HG03432 (cell line): ENCODE results near the gene RIOK1.
"Not testable (repeated sequence)": the region's sequence is repeated elsewhere in the genome, so short reads cannot be mapped to it uniquely, and the experiment has no call there.

Experiments
- ATAC-seq: cut with Tn5 transposase; IDR thresholded peaks from one replicate; pipeline ENCODE4 v1.9.1; 2021; ENCODE audit warnings: mild to moderate bottlenecking, moderate library complexity; ENCODE audit not compliant: unreplicated experiment

The RIOK1 gene

DNA sequence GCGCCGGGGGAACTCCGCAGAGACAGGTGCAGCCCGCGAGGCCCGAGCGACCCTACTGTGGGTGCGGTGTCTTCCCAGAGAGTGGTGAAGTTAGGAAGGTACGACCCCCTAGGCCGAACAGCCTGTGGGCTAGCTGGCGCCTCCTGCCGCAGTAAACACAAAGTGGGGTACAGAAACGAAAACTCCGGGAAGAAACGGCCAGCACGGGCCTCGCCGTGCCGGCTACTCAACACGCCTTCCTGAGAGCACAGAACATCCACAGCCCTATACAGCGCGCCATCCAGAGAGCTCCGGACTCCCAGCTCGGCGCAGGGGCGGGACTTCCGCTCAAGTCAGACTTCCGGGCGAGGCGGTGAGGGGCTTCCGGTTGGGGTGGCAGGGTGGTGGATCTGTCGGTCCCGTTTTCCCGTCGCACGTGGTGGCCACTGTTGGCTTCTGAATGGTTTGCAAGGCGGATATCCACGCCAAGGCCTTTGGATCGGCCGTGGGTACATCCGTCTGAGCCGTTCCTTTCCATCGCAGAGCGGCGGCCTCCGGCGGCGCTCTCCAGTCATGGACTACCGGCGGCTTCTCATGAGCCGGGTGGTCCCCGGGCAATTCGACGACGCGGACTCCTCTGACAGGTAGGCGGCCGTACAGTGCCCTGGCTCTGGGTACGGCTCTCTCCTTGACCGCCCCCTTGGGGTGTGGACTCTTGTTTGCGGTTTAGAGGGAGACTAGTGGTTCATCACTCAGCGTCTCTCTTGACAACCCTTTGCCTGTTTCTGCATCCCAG lies at the start of gene RIOK1, which contains the start of gene CAGE1:
RIOK1 (plus strand) TSS at position 358 of the 775 bp plus-strand sequence; CDS start at position 553, 195 bp downstream.
CAGE1 (minus strand) TSS at position 292 of the 775 bp plus-strand sequence. CDS start 2,569 bp downstream, outside the sequence.
- ATAC-seq, result peak; percentile 98

GRCh38 chr6:7341271-7341670 lies 48.3 kb upstream of the RIOK1 start:
- no peak for ATAC-seq

DNA sequence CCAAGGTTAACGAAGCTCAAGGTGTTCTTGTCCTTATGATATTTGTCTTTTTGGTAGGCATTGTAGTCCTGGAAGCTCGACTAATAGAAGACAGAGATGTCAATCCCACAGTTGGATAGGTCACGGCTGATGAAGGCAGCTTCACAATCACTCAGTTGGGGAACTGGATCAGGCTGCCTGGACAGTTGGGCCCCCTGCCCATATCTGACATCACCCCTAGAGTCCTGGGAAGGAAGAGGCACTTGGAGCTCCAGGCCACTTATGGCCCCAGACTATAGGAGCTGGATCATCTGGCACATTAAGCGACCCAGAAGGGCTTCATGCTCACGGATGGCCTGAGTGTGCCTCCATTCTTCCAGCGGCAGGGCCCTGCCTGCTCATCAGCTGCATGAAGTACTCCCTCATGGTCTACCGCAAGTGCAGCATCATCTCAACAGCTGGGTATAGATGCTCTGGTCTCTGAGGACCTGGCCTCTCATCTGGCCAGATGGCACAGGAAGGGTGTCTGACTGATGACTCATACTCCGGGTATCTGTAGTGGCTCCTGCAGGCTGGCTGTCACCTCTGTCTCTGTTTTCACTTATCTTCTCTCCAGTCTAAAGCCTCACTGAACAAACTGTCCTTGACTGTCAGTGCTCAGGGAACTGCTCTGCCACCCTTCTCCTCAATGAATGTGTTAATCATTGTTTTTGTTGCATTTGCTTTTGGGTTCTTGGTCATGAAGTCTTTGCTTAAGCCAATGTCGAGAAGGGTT lies 47.4 kb upstream of the RIOK1 start:
- peak; percentile 95 for ATAC-seq

- no peak for ATAC-seq
These were observed 45.8 kb upstream of the RIOK1 start for GRCh38 chr6:7343546-7344475.

GRCh38 chr6:7344773-7345450 lies 44.7 kb upstream of the RIOK1 start:
- not testable (repeated sequence) for ATAC-seq

GRCh38 chr6:7347551-7347997 lies 42.0 kb upstream of the RIOK1 start:
- ATAC-seq, result not testable (repeated sequence)

GRCh38 chr6:7350591-7350990 lies 39.0 kb upstream of the RIOK1 start:
- not testable (repeated sequence) for ATAC-seq

GRCh38 chr6:7351916-7352315 lies 37.7 kb upstream of the RIOK1 start:
- not testable (repeated sequence) for ATAC-seq

DNA sequence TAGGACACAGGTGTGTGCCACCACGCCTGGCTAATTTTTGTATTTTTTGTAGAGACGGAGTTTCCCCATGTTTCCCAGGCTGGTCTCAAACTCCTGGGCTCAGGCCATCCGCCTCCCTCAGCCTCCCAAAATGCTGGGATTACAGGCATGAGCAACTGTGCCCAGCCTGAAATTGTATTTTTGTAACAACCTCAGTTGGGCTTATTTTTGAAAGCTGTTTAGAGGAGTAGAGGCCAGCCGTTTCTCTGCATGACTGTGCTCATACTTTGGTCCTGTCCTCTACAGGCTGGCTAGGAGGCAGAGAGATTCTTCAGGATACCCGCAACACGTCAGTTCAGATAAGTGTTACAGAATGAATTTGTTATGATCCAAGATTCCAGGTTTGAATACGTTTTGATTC lies 22.2 kb upstream of the RIOK1 start:
- no peak for ATAC-seq

GRCh38 chr6:7373739-7374138 lies 15.9 kb upstream of the RIOK1 start:
- no peak for ATAC-seq

- no peak for ATAC-seq
These were observed 11.6 kb upstream of the RIOK1 start for GRCh38 chr6:7377961-7378360.

DNA sequence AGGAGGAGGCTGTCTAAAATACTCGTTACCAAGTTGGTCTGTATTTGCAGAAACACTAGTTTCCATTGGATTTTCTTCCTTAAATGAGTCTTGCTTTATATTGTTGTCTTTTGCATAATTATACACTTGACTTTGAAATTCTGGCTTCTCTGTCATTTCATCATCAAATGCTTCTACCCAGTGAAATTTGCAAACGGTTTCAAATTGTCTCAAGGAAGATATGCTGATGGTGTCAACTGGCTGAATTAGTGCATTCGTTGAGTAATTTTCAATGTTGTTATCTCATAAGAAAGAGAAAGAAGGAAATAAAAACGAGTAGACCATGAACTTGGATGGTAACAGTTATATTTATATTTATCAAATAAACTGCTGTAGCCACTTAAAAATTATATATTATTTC lies 10.9 kb upstream of the RIOK1 start:
- no peak for ATAC-seq

DNA sequence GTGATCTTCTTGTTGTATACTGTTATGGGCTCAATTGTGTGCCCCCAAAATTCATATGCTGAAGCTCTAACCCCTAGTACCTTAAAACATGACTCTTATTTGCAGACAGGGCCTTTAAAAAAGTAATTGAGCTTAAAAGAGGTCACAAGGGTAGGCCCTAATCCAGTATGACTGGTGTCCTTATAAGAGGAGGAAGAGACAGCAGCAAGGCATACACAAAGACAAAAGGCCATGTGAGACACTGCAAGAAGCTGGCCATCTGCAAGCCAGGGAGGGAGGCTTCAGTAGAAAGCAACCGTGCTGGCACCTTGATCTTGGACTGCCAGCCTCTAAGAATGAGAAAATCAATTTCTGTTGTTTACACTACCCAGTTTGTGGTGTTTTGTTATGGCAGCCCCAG lies 8.5 kb upstream of the RIOK1 start:
- no peak for ATAC-seq

- ATAC-seq, result no peak
These were observed 502 bp upstream of the RIOK1 start for GRCh38 chr6:7389162-7389450.

GRCh38 chr6:7390226-7390878 lies 744 bp downstream of the RIOK1 start:
- ATAC-seq, result peak; percentile 10

DNA sequence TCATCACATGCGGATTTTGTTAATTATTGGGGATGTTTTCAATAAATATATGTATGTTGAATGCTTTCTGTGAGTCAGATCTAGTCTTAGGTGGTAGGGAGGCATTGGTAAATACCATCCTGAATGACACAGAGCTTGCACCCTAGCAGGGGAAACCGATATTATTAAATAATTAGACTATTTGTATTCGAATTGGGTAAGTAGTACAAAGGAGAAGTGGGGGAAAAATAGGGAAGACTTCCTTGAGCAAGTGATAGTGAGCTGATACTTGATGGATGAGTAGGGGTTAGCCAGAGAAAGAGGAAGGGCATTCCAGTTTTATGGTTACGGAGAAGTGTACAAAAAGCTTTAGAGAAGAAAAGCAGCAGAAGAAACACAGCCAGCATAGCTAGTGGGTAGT lies 1.5 kb downstream of the RIOK1 start:
- no peak for ATAC-seq

- no peak for ATAC-seq
These were observed 2.8 kb downstream of the RIOK1 start for GRCh38 chr6:7392402-7392801.

DNA sequence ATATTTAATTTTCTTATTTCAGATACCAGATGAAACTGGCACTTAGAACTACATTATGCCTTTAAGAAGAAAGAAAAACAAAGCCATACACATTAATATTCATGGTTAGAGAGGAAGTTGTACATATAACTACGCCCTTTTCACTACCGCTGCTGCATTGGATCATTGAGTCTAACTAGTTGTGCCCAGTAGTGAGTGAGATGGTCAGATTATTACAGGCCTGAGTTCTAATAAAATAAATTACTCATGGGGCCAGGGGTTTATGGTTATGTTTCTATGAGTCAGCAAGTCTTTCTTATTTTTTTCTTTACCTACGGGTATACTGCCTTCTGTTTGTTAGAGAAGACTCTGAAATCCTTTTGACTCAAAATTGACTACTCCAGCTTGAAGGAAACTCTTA lies 11.5 kb downstream of the RIOK1 start:
- no peak for ATAC-seq

GRCh38 chr6:7402716-7403115 lies 13.1 kb downstream of the RIOK1 start:
- ATAC-seq, result no peak

DNA sequence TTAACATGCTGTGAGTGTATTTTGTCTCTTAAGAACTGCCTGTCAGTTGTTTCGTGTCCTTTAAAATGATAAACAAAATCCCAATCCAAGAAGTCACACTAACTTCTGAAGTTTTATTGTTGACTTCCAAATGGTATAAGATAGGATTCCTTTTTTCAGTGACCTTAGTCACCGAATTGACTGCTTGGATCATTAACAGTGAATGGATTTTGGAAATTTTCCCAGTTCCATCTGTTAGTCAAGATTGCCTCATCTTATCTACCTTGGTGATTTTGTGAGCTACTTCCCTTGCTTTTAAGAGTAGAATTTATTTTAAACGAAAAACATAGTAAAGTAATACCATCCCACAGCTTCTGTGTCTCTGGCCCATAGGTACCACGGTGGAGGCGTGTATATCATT lies 14.9 kb downstream of the RIOK1 start:
- ATAC-seq, result no peak
